HG03520 (cell line): ENCODE results near the gene ABCC11.

Source experiments
- ATAC-seq: cut with Tn5 transposase; IDR thresholded peaks from one replicate; pipeline ENCODE4 v1.9.1; 2021; ENCODE audit warnings: mild to moderate bottlenecking, moderate library complexity; ENCODE audit not compliant: unreplicated experiment

ABCC11 gene

GRCh38 chr16:48247311-48247710 lies at the start of gene ABCC11:
Gene ABCC11, minus strand, starts transcription at chr16:48247539. Its CDS starts 15,618 bp downstream, at chr16:48231921.
- ATAC-seq = no peak

- no peak for ATAC-seq
These were observed 48.3 kb upstream of the ABCC11 start for GRCh38 chr16:48295488-48296281.

GRCh38 chr16:48294724-48295123 lies 47.4 kb upstream of the ABCC11 start:
- ATAC-seq = no peak

GRCh38 chr16:48292452-48292851 lies 45.1 kb upstream of the ABCC11 start:
- ATAC-seq = no peak

- ATAC-seq = no peak
These were observed 44.4 kb upstream of the ABCC11 start for GRCh38 chr16:48291754-48292153.

GRCh38 chr16:48291303-48291702 lies 44.0 kb upstream of the ABCC11 start:
- ATAC-seq = no peak

- no peak for ATAC-seq
These were observed 39.9 kb upstream of the ABCC11 start for GRCh38 chr16:48287239-48287638.

GRCh38 chr16:48284772-48285409 lies 37.6 kb upstream of the ABCC11 start:
- ATAC-seq = no peak

GRCh38 chr16:48282636-48283263 lies 35.4 kb upstream of the ABCC11 start:
- ATAC-seq = no peak

GRCh38 chr16:48280546-48280945 lies 33.2 kb upstream of the ABCC11 start:
- no peak for ATAC-seq

GRCh38 chr16:48279199-48279598 lies 31.9 kb upstream of the ABCC11 start:
- no peak for ATAC-seq

GRCh38 chr16:48277158-48277557 lies 29.8 kb upstream of the ABCC11 start:
- no peak for ATAC-seq

GRCh38 chr16:48276102-48276501 lies 28.8 kb upstream of the ABCC11 start:
- ATAC-seq = no peak

- no peak for ATAC-seq
These were observed 27.1 kb upstream of the ABCC11 start for GRCh38 chr16:48274476-48274875.

GRCh38 chr16:48272837-48273421 lies 25.6 kb upstream of the ABCC11 start:
- no peak for ATAC-seq

- no peak for ATAC-seq
These were observed 24.4 kb upstream of the ABCC11 start for GRCh38 chr16:48271728-48272127.

- ATAC-seq = no peak
These were observed 21.7 kb upstream of the ABCC11 start for GRCh38 chr16:48269011-48269410.

- no peak for ATAC-seq
These were observed 15.3 kb upstream of the ABCC11 start for GRCh38 chr16:48262631-48263030.

GRCh38 chr16:48261569-48261968 lies 14.2 kb upstream of the ABCC11 start:
- ATAC-seq = no peak

- no peak for ATAC-seq
These were observed 9.3 kb upstream of the ABCC11 start for GRCh38 chr16:48256579-48257177.

GRCh38 chr16:48252013-48252412 lies 4.7 kb upstream of the ABCC11 start:
- no peak for ATAC-seq
